Upper lobe of left lung (tissue), 4 donors: ENCODE results near the gene PRKAG2.

Experiments used
- CTCF ChIP-seq, 6 experiments: fragments of 450-650 bp in 4 of 6; fragments of 200-600 bp in 2 of 6; sonication (generic) in 2 of 6; IDR thresholded peaks; one replicate each; pipeline ENCODE4 v1.5.1; 2016 to 2019; ENCODE audit warnings: antibody characterized with exemption in 6 of 6
- EP300 ChIP-seq, 4 donors: sonication (generic); formaldehyde crosslinking; IDR thresholded peaks; one replicate each; pipeline ENCODE4 v1.5.1; 2017; ENCODE audit warnings: antibody characterized with exemption in 4 of 4, control low read depth in 2 of 4
- POLR2A ChIP-seq, 4 donors: fragments of 450-650 bp; IDR thresholded peaks; one replicate each; pipeline ENCODE4 v1.5.1; 2016 to 2017; ENCODE audit warnings: antibody characterized with exemption in 4 of 4, mild to moderate bottlenecking in 2 of 4
- POLR2AphosphoS5 ChIP-seq, 2 donors: sonication (generic); formaldehyde crosslinking; IDR thresholded peaks; one replicate each; pipeline ENCODE4 v1.5.1; 2017; ENCODE audit warnings: antibody characterized with exemption in 2 of 2

- TF ChIP-seq CTCF (IDR thresholded peaks at IDR 0.05) (no peak), EP300 (IDR thresholded peaks at IDR 0.05) (no peak), POLR2AphosphoS5 (IDR thresholded peaks at IDR 0.05) (no peak), POLR2A (IDR thresholded peaks at IDR 0.05) (no peak)
Observed at GRCh38 chr7:151664268-151664667, 212.6 kb downstream of the PRKAG2 start.
